ENCODE measurements around the gene IRAK2. TPM values are rescaled to one million over a fixed set of nuclear protein-coding genes. Genes with fewer than 3 reads are reported as not detected.

The IRAK2 gene
- total RNA-seq, 2 donors from 2014 or later, result 1.7 to 3.4 TPM

- DNase-seq (no peak), ATAC-seq (no peak)
- intact Hi-C loops (cut with DNase I, micrococcal nuclease), result no loop called here
These were observed 19.5 kb downstream of the IRAK2 start for GRCh38 chr3:10184250-10184649.

- intact Hi-C loops (cut with DNase I, micrococcal nuclease), result no loop called here
- ATAC-seq (no peak), DNase-seq (no peak)
These were observed 21.4 kb downstream of the IRAK2 start for GRCh38 chr3:10185804-10186762.

DNA sequence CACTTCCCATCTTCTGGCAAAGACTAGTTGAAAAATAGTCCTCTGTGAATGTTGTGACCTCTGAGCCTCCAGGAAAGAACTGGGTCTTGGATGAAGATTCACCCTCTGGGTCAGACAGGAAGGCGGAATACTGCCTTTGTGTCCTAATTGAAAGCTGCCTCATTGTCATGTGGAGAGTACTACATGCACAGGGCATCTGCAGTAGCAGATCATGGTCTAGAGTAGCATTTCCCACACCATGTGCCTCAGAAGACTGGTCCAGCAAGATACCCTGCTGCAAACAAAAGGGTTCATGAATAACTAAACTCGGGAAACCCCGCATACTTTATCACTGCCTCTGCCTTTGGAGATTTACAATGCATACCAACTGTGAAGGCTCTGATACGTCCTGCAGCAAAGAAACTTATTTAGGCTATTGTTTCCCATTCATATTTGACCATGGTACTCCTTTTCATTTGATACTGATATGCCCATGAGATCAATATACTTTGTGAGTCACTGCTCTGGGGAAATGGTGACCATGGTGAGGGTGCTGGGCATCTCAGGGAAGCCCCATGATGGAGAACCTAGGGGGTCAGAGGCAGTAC is 22.7 kb downstream of the IRAK2 start:
- ATAC-seq, result no peak

GRCh38 chr3:10187944-10188343 is 23.2 kb downstream of the IRAK2 start:
- ATAC-seq (no peak), DNase-seq (no peak)
- intact Hi-C loops (cut with DNase I, micrococcal nuclease), result no loop called here

More for the DNA sequence above, 22.7 kb downstream of the IRAK2 start:
- no peak for DNase-seq
- intact Hi-C loops (cut with DNase I, micrococcal nuclease), result no loop called here

DNA sequence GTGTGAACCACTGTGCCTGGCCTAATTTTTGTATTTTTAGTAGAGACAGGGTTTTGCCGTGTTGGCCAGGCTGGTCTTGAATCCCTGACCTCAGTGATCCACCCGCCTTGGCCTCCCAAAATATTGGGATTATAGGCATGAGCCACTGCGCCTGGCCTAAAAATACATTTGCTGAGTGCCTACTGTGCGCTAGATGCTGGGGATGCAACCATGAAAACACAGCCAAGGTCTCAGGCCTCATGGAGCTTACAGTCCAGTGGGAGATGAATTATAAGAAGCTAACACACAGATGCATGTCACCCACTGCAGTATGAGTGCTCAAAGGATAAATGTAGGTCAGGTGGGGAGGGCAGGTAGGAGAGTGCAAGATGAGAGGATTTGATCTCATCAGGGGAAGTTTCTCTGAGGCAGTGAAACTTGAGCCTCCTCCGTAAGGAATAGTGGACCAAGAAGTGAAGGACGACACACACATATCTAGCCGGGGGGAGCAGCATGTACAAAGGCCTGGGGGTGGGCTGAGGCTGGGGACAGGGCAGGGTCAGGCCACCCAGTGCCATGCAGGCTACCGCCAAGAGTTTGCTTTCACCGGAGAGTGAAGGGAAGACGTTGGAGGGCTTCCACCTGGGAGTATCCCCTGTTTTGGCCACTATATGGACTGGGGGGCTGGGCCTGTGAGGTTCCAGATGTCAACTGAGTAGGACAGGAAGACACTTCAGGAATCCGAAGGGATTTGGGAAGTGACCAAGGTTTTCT is 24.3 kb downstream of the IRAK2 start:
- DNase-seq, result no peak
- intact Hi-C loops (cut with DNase I, micrococcal nuclease), result no loop called here

DNA sequence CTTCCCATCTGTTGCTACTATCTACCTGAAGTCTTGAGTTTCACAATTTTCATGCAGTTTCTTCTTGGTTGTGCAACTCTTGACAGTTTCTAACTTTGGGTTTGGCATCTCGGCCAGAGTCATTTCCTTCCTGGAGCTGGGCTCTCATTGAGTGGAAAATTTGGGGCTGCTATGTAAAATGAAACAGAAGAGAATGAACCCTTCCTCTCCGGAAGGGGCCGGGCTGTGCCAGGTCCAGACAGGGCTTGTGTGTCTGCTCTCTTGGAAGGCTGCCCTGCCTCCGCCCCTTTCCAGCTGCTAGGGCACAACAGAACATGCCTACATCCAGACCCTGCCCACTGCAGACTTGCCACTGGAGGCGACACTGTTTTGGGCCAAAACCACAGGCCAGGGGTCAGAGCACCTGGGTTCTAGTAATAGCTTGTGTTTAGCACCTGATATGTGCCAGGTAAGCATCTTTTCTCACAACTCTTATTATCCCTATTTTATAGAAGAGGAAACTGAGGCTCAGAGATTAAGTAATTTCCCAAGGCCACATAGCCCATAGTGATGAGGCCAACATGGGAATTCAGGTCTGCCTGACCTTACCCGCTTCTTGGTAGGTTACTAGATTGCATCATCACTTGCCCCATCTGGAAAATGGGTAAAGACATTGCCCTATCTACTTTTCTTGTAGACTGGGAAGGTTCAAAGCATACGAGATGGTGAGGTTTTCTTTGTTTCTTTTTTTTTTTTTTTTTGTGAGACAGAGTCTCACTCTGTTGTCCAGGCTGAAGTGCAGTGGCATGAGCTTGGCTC is 25.0 kb downstream of the IRAK2 start:
- ATAC-seq (peak; percentile 49), DNase-seq (peak; percentile 79 to 84)
- intact Hi-C loops (cut with DNase I, micrococcal nuclease), result no loop called here

More for the DNA sequence above, 24.3 kb downstream of the IRAK2 start:
- no peak for ATAC-seq

GRCh38 chr3:10192953-10193691 is 28.4 kb downstream of the IRAK2 start:
- no peak for ATAC-seq

GRCh38 chr3:10193692-10194327 is 29.1 kb downstream of the IRAK2 start:
- intact Hi-C loops (cut with DNase I, micrococcal nuclease), result no loop called here
- DNase-seq (no peak), ATAC-seq (no peak)

More at GRCh38 chr3:10192953-10193691, 28.4 kb downstream of the IRAK2 start:
- DNase-seq, result peak; percentile 47 to 71
- intact Hi-C loops (cut with DNase I, micrococcal nuclease), result no loop called here

DNA sequence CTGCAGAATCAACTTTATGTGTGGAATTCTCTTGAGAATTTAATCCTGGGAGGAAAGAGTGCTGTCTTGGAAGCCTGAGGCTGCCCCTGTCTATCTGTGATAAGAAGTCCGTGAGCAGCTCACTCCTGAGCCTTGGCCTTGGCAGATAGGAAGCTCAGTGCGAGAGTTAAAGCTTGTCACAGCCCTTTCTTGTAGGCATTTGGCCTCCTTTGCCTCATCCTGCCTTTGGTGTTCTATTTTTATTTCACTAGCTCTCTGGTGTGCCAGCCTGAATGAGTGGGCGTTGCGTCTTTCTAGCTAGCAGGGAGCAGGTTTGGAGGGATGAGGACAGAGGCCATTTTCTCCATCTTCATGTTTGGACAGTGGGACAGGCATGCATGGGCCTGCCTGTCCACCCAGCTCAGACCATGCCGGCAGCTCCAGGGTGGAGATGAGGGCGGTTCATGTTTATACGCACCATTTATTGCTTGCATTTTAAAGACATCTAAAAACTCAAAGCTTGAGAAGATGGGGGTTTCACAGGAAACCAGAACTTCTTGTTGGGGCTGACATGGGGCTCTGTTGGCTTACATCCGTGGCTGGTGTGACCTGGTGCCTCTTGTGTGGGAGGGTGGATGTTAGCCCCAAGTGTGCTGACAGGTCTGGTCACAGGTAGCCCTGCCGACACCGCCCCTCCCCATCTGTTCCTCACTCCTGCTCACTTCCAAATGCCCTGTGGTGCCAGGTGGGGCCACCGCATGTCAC is 29.8 kb downstream of the IRAK2 start:
- DNase-seq (peak; percentile 32 to 40), ATAC-seq (peak; percentile 22)
- intact Hi-C loops (cut with DNase I, micrococcal nuclease), result no loop called here

- ATAC-seq (no peak), DNase-seq (no peak)
- intact Hi-C loops (cut with DNase I, micrococcal nuclease), result no loop called here
These were observed 30.8 kb downstream of the IRAK2 start for GRCh38 chr3:10195366-10196089.

DNA sequence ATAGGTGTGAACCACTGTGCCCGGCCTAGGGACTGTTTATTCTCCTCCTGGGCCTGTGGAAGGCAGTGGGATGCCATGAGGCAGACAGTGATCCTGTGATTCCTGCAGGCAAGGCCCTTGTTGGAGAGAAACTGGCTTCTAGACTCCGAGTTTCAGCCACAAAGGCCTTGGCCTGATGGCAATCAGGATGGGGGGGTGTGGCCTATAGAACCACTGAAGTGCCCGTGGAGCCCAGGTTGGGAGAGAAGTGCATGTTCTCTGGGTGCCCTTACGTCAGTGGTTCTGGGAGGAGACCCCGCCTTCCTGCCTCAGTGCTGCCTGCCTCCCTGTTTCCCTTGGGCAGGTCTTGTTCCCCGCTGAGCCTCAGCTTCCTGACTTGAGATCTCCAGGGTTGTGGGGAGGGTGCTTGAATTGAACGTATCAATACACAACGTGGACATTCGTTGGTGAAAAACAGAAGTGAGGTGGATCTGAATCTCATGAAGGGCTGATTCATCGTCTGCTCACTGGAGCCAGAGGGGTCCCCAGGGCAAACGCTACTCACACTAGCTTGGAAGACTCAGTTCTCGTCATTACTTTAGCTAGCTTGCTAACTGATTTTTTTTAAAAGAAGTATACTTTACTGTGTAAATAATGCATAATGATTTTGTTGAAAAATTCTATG is 31.8 kb downstream of the IRAK2 start:
- ATAC-seq (no peak), DNase-seq (no peak)
- intact Hi-C loops (cut with DNase I, micrococcal nuclease), result no loop called here

DNA sequence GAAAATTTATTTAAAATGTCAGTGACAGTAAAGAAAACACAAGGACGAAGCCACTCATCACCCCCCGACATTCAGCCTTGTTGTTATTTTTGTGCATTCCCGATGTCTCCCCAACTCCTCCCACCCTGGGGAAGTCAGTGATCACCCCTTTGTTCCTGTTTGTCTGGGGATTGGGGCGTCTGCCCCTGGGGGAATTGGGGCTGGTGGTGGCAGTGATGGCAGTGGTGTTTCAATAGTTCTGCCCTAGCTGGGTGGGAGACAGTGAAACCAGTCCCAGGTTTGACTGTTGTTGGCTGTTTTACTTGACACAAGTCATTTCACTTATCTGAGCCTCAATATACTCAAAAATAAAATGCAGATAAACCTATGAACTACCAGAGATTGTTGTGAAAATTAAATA is 33.5 kb downstream of the IRAK2 start:
- ATAC-seq, result no peak
- no peak for DNase-seq
- intact Hi-C loops (cut with DNase I, micrococcal nuclease), result no loop called here

DNA sequence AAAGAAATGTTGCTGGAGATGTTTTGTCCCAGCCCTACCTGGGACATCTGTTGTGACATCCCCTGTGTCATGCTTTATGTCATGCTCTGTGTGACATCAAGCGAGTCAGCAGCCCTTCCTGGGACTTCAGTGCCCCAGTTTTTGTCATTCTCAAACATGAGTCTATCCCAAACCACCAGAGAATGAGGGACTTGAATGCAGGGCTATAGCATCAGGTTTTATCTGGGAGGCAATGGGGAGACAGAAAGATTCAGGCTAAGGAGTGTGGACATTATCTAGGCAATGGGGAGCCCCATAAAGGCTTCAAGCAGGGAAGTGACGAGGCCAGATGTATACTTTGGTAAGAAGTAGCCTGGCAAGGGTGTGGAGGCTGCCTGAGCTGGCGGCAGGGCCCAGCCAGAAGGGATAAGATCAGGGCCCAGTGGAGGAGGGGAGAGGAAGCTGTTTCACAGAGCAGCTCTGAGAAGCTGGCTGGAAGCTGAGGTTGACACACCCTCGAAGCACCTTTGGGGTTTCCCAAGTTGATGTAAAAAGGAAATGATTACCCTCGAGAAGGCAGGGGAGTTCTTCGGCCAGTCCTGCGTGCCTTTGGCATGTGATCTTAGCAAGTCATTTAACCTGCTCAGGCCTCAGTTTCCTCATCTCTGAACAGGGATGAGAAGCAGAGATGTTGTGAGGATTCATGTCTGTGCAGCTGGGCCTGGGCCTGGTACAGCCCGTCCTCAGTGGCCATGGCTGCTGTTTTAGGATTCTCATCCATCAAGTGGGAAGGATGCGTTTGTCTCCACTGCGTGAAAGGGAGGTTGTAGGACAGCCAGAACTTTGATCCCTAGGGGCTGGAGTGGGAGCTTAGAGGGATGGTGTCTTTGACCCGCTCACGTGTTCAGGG is 34.3 kb downstream of the IRAK2 start:
- peak; percentile 65 to 83 for DNase-seq
- ATAC-seq, result peak; percentile 77
- intact Hi-C loops (cut with DNase I, micrococcal nuclease), result no loop called here

DNA sequence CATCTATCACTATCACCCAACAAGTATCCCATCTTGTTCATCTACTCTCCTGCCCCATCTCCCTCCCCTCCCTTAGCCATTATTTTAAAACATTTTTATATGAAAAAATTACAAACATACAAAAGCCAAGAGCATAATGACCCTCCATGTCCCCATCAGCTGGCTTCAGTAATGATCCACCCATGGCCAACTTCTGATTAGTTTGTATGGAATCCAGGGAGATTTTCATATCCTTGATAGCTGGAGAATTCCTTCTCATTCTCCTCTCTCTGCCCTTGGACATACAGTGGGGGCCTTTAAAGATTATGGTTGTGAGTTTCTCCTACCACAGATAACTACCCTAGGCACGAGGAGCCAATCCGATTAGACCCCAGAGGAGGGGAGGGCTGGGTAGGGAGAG is 40.2 kb downstream of the IRAK2 start:
- intact Hi-C loops (cut with DNase I, micrococcal nuclease), result no loop called here
- DNase-seq (no peak), ATAC-seq (no peak)

Data from left colon (tissue), 2 donors.